Measurements from ENCODE around the gene CLSTN2. TPM values are rescaled to one million over a fixed set of nuclear protein-coding genes. Genes with fewer than 3 reads are reported as not detected.
A peak's percentile ranks its signal among the peaks of the same experiment; 100 is the strongest.

CLSTN2 gene
- total RNA-seq, 4 donors from 2014 or later: 3.7 to 9.5 (median 7.4) TPM

GRCh38 chr3:140391061-140391460 is 456.1 kb downstream of the CLSTN2 start:
- H3K9me3 ChIP-seq: no peaks in the 10 kb centered on the region
- DNase-seq (ENCODE audit: extremely low spot score): peak; percentile 45
- H3K4me1 ChIP-seq: peaks cover 0 to 6% (median 0%) of the 10 kb centered on the region in 4 donors
- H3K27ac ChIP-seq (replicated peaks in 1 of 4): no peak overlapping the region
- no peak for TF ChIP-seq CTCF (IDR thresholded peaks at IDR 0.05)
- TF ChIP-seq POLR2AphosphoS5 (IDR thresholded peaks at IDR 0.05): no peak
- no peak for TF ChIP-seq POLR2A (IDR thresholded peaks at IDR 0.05; ENCODE audit: low read depth)
- TF ChIP-seq EP300 (IDR thresholded peaks at IDR 0.05): no peak
- 65% methylated on average over 6 of the region's 6 CpGs for WGBS
- H3K36me3 ChIP-seq: no peaks in the 10 kb centered on the region
- intact Hi-C loops (cut with DNase I): no loop called here
- no peak overlapping the region for H3K4me3 ChIP-seq
- H3K27me3 ChIP-seq: no peaks in the 10 kb centered on the region

- no peak for TF ChIP-seq POLR2A (IDR thresholded peaks at IDR 0.05; ENCODE audit: low read depth)
- no peak for TF ChIP-seq POLR2AphosphoS5 (IDR thresholded peaks at IDR 0.05)
- no peak for TF ChIP-seq CTCF (IDR thresholded peaks at IDR 0.05)
- TF ChIP-seq EP300 (IDR thresholded peaks at IDR 0.05): no peak
- Histone ChIP-seq H3K27me3 (no peaks in the 10 kb centered on the region), H3K4me3 (no peak overlapping the region), H3K9me3 (no peaks in the 10 kb centered on the region), H3K36me3 (no peaks in the 10 kb centered on the region), H3K27ac (replicated peaks in 1 of 4) (no peak overlapping the region), H3K4me1 (no peaks in the 10 kb centered on the region)
- WGBS: 77% methylated on average over 3 of the region's 3 CpGs
- DNase-seq (ENCODE audit: extremely low spot score): peak; percentile 10
- intact Hi-C loops (cut with DNase I): no loop called here
Observed at GRCh38 chr3:140394488-140395133, 459.6 kb downstream of the CLSTN2 start.

- Histone ChIP-seq H3K36me3 (no peaks in the 10 kb centered on the region), H3K27me3 (no peaks in the 10 kb centered on the region), H3K27ac (replicated peaks in 1 of 4) (no peak overlapping the region), H3K4me1 (no peaks in the 10 kb centered on the region), H3K4me3 (no peak overlapping the region), H3K9me3 (no peaks in the 10 kb centered on the region)
- DNase-seq (ENCODE audit: extremely low spot score): peak; percentile 85
- intact Hi-C loops (cut with DNase I): no loop called here
- no peak for TF ChIP-seq EP300 (IDR thresholded peaks at IDR 0.05)
- no peak for TF ChIP-seq CTCF (IDR thresholded peaks at IDR 0.05)
- TF ChIP-seq POLR2A (IDR thresholded peaks at IDR 0.05; ENCODE audit: low read depth): no peak
- TF ChIP-seq POLR2AphosphoS5 (IDR thresholded peaks at IDR 0.05): no peak
- 78% methylated on average over 5 of the region's 5 CpGs for WGBS
Observed at GRCh38 chr3:140395134-140396075, 460.4 kb downstream of the CLSTN2 start.

DNA sequence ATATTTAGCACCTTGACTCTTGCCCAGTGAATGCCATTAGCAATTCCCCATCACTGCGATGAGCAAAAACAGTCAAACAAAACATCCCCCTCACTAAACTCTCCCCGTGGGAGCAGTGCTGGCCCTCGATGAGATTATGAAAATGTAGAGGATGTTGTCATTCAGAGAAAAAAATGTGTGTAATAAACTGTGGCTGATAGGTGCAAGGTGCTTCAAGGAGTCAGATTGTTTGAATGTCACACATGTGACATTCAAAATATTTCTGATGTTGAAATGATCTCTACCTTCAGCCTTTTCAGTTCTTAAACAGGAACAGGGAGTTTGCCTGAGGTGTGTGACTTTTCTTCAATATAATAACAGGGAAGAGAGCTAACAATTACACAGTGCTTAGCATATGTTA is 461.1 kb downstream of the CLSTN2 start:
- intact Hi-C loops (cut with DNase I): no loop called here
- H3K27ac ChIP-seq (replicated peaks in 1 of 4): no peak overlapping the region
- no peak overlapping the region for H3K4me3 ChIP-seq
- no peaks in the 10 kb centered on the region for H3K9me3 ChIP-seq
- no peaks in the 10 kb centered on the region for H3K27me3 ChIP-seq
- WGBS: 49% methylated on average over 3 of the region's 3 CpGs
- TF ChIP-seq POLR2A (IDR thresholded peaks at IDR 0.05; ENCODE audit: low read depth) (no peak), CTCF (IDR thresholded peaks at IDR 0.05) (no peak)
- no peaks in the 10 kb centered on the region for H3K4me1 ChIP-seq
- H3K36me3 ChIP-seq: no peaks in the 10 kb centered on the region
- DNase-seq (ENCODE audit: extremely low spot score): no peak

Measured in esophagus muscularis mucosa (tissue), 4 donors.